ENCODE measurements around the gene LAMA1.

The LAMA1 gene

GRCh38 chr18:6992761-6993160 is 124.8 kb downstream of the LAMA1 start:
- Histone ChIP-seq H3K4me2 (ENCODE audit: low read length) (no peak overlapping the region), H3K36me3 (ENCODE audit: control insufficient read depth, insufficient read depth, low read length) (no peaks in the 10 kb centered on the region), H3K4me3 (ENCODE audit: low read depth, low read length) (no peak overlapping the region), H2AFZ (no peak overlapping the region), H3K27ac (no peak overlapping the region), H3K79me2 (no peaks in the 10 kb centered on the region), H3K9ac (no peak overlapping the region), H3K27me3 (ENCODE audit: control insufficient read depth, insufficient read depth, low read length) (no peaks in the 10 kb centered on the region), H3K9me3 (ENCODE audit: control insufficient read depth, low read length) (no peaks in the 10 kb centered on the region), H3K4me1 (no peaks in the 10 kb centered on the region)
- no peak for TF ChIP-seq CTCF (IDR thresholded peaks at IDR 0.05)

- no peaks in the 10 kb centered on the region for H3K79me2 ChIP-seq
- H2AFZ ChIP-seq: no peak overlapping the region
- H3K27me3 ChIP-seq (ENCODE audit: control insufficient read depth, insufficient read depth, low read length): no peaks in the 10 kb centered on the region
- H3K4me2 ChIP-seq (ENCODE audit: low read length): no peak overlapping the region
- no peaks in the 10 kb centered on the region for H3K9me3 ChIP-seq (ENCODE audit: control insufficient read depth, low read length)
- H3K4me1 ChIP-seq: no peaks in the 10 kb centered on the region
- H3K27ac ChIP-seq: no peak overlapping the region
- no peak overlapping the region for H3K4me3 ChIP-seq (ENCODE audit: low read depth, low read length)
- no peak for TF ChIP-seq CTCF (IDR thresholded peaks at IDR 0.05)
- H3K36me3 ChIP-seq (ENCODE audit: control insufficient read depth, insufficient read depth, low read length): no peaks in the 10 kb centered on the region
- no peak overlapping the region for H3K9ac ChIP-seq
These were observed 134.2 kb downstream of the LAMA1 start for GRCh38 chr18:6983366-6983765.

DNA sequence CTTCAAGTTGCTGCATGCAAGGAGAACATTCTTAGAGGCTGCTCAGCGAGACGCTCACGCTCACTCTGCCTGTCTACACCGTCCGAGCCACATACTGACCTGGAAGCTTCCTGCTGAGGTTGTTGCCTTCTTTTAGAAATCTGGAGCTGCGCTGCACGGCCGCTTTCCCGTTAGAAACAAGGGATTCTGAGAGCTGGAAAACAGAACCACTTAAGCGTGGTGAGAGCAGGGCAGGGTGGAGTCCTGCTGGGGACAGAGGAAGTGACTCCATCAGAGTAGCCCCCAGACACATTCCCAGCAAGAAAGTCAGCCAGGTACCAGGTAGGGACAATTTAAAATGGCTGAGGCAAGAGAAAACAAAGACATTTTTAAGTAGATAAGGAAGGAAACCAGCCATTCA is 135.2 kb downstream of the LAMA1 start:
- Histone ChIP-seq H3K36me3 (ENCODE audit: control insufficient read depth, insufficient read depth, low read length) (no peaks in the 10 kb centered on the region), H3K9ac (no peak overlapping the region), H3K27ac (no peak overlapping the region), H3K79me2 (no peaks in the 10 kb centered on the region), H3K4me2 (ENCODE audit: low read length) (no peak overlapping the region), H3K9me3 (ENCODE audit: control insufficient read depth, low read length) (no peaks in the 10 kb centered on the region), H3K27me3 (ENCODE audit: control insufficient read depth, insufficient read depth, low read length) (no peaks in the 10 kb centered on the region), H3K4me1 (no peaks in the 10 kb centered on the region), H2AFZ (no peak overlapping the region), H3K4me3 (ENCODE audit: low read depth, low read length) (no peak overlapping the region)
- no peak for TF ChIP-seq CTCF (IDR thresholded peaks at IDR 0.05)

GRCh38 chr18:6980363-6980762 is 137.2 kb downstream of the LAMA1 start:
- Histone ChIP-seq H3K9ac (no peak overlapping the region), H3K36me3 (ENCODE audit: control insufficient read depth, insufficient read depth, low read length) (no peaks in the 10 kb centered on the region), H3K4me3 (ENCODE audit: low read depth, low read length) (no peak overlapping the region), H2AFZ (no peak overlapping the region), H3K4me2 (ENCODE audit: low read length) (no peak overlapping the region), H3K9me3 (ENCODE audit: control insufficient read depth, low read length) (no peaks in the 10 kb centered on the region), H3K27me3 (ENCODE audit: control insufficient read depth, insufficient read depth, low read length) (no peaks in the 10 kb centered on the region), H3K27ac (no peak overlapping the region), H3K79me2 (no peaks in the 10 kb centered on the region), H3K4me1 (no peaks in the 10 kb centered on the region)
- no peak for TF ChIP-seq CTCF (IDR thresholded peaks at IDR 0.05)

GRCh38 chr18:6979954-6980353 is 137.6 kb downstream of the LAMA1 start:
- Histone ChIP-seq H3K4me1 (no peaks in the 10 kb centered on the region), H3K79me2 (no peaks in the 10 kb centered on the region), H3K36me3 (ENCODE audit: control insufficient read depth, insufficient read depth, low read length) (no peaks in the 10 kb centered on the region), H3K27me3 (ENCODE audit: control insufficient read depth, insufficient read depth, low read length) (no peaks in the 10 kb centered on the region), H3K4me3 (ENCODE audit: low read depth, low read length) (no peak overlapping the region), H3K27ac (no peak overlapping the region), H3K9ac (no peak overlapping the region), H3K9me3 (ENCODE audit: control insufficient read depth, low read length) (no peaks in the 10 kb centered on the region), H2AFZ (no peak overlapping the region), H3K4me2 (ENCODE audit: low read length) (no peak overlapping the region)
- TF ChIP-seq CTCF (IDR thresholded peaks at IDR 0.05): no peak
